Omental fat pad (tissue), 4 donors: Measurements from ENCODE around the gene ARL3. TPM values are rescaled to one million over a fixed set of nuclear protein-coding genes. Genes with fewer than 3 reads are reported as not detected.
"Not testable (repeated sequence)": the region's sequence is repeated elsewhere in the genome, so short reads cannot be mapped to it uniquely, and the experiment has no call there.

Experiments used
- ATAC-seq: fragments of 150-250 bp; one replicate; pipeline ENCODE4 v1.9.1; 2016; ENCODE audit warnings: mild to moderate bottlenecking, moderate library complexity; ENCODE audit not compliant: low FRiP score
- DNase-seq: peaks from one replicate; pipeline ENCODE4 v3.0.0-alpha.2; 2019; ENCODE audit warnings: low spot score
- CTCF ChIP-seq, 3 donors: fragments of 450-650 bp; IDR thresholded peaks; one replicate each; pipeline ENCODE4 v1.5.1; 2016 to 2017; ENCODE audit warnings: antibody characterized with exemption in 3 of 3, mild to moderate bottlenecking in 3 of 3, moderate library complexity in 2 of 3
- total RNA-seq, 4 donors: library from RNA; depleted of rRNA; stranded (reverse); fragments of >200 nt; gene quantifications; one replicate each; pipeline ENCODE4 v1.1.0, GENCODE V29; 2016

ARL3 gene
- total RNA-seq, 4 donors from 2014 or later = 2.8 to 6.1 (median 3.9) TPM

GRCh38 chr10:102702742-102703141 lies 11.5 kb downstream of the ARL3 start:
- TF ChIP-seq CTCF (IDR thresholded peaks at IDR 0.05) = no peak
- ATAC-seq (no peak), DNase-seq (no peak)

- TF ChIP-seq CTCF (IDR thresholded peaks at IDR 0.05) = no peak
- DNase-seq (no peak), ATAC-seq (no peak)
Observed at GRCh38 chr10:102701796-102702195, 12.4 kb downstream of the ARL3 start.

- no peak for TF ChIP-seq CTCF (IDR thresholded peaks at IDR 0.05)
- DNase-seq = no peak
- ATAC-seq = no peak
Observed at GRCh38 chr10:102701272-102701671, 12.9 kb downstream of the ARL3 start.

GRCh38 chr10:102698894-102699293 lies 15.3 kb downstream of the ARL3 start:
- ATAC-seq (no peak), DNase-seq (no peak)
- TF ChIP-seq CTCF (IDR thresholded peaks at IDR 0.05) = no peak

GRCh38 chr10:102696736-102697135 lies 17.5 kb downstream of the ARL3 start:
- DNase-seq (no peak), ATAC-seq (no peak)

GRCh38 chr10:102695401-102695800 lies 18.8 kb downstream of the ARL3 start:
- ATAC-seq = not testable (repeated sequence)

More at GRCh38 chr10:102696736-102697135, 17.5 kb downstream of the ARL3 start:
- TF ChIP-seq CTCF (IDR thresholded peaks at IDR 0.05) = no peak

GRCh38 chr10:102691285-102692066 lies 22.7 kb downstream of the ARL3 start:
- TF ChIP-seq CTCF (IDR thresholded peaks at IDR 0.05) = no peak
- no peak for DNase-seq
- ATAC-seq = no peak

More at GRCh38 chr10:102695401-102695800, 18.8 kb downstream of the ARL3 start:
- DNase-seq = not testable (repeated sequence)
